Liver (tissue), 9 donors: ENCODE measurements around the gene ATP10A. TPM values are rescaled to one million over a fixed set of nuclear protein-coding genes. Genes with fewer than 3 reads are reported as not detected.

Experiments
- DNase-seq: peaks from one replicate; pipeline ENCODE4 v3.0.0-alpha.2; 2017; ENCODE audit warnings: low spot score
- H3K27ac ChIP-seq, 2 donors: one replicate each; pipeline ENCODE4 v1.7.0; 2013; ENCODE audit warnings: inconsistent platforms in 2 of 2, low read length in 2 of 2, control low read depth in 1 of 2, low read depth in 1 of 2, mild to moderate bottlenecking in 1 of 2
- H3K27me3 ChIP-seq, 4 donors: one replicate each; pipeline versions ENCODE4 v1.6.1 to v1.7.0; 2013; ENCODE audit warnings: low read length in 3 of 4, inconsistent platforms in 1 of 4, mild to moderate bottlenecking in 1 of 4, moderate library complexity in 1 of 4; ENCODE audit not compliant: control insufficient read depth in 4 of 4, insufficient read depth in 4 of 4
- H3K36me3 ChIP-seq, 4 donors: one replicate each; pipeline versions ENCODE4 v1.6.1 to v1.7.0; 2013; ENCODE audit warnings: low read length in 3 of 4, mild to moderate bottlenecking in 3 of 4, low read depth in 1 of 4, moderate library complexity in 1 of 4; ENCODE audit not compliant: control insufficient read depth in 4 of 4, insufficient read depth in 3 of 4
- H3K4me1 ChIP-seq, 4 donors: one replicate each; pipeline versions ENCODE4 v1.6.1 to v1.7.0; 2013; ENCODE audit warnings: low read length in 3 of 4, mild to moderate bottlenecking in 3 of 4, moderate library complexity in 1 of 4; ENCODE audit not compliant: control insufficient read depth in 4 of 4, insufficient read depth in 4 of 4
- H3K4me3 ChIP-seq, 3 donors: one replicate each; pipeline versions ENCODE4 v1.6.1 to v1.7.0; 2013; ENCODE audit warnings: low read length in 3 of 3, control low read depth in 1 of 3, low read depth in 1 of 3, mild to moderate bottlenecking in 1 of 3
- H3K9ac ChIP-seq, 2 donors: one replicate each; pipeline ENCODE4 v1.7.0; 2013; ENCODE audit warnings: low read length in 2 of 2, mild to moderate bottlenecking in 2 of 2, moderate library complexity in 2 of 2, control low read depth in 1 of 2, low read depth in 1 of 2
- H3K9me3 ChIP-seq, 4 donors: one replicate each; pipeline versions ENCODE4 v1.6.1 to v1.7.0; 2013; ENCODE audit warnings: low read length in 3 of 4; ENCODE audit not compliant: control insufficient read depth in 4 of 4
- FOXA1 ChIP-seq: IDR thresholded peaks from 2 replicates; pipeline ENCODE4 v1.6.1; 2016; ENCODE audit warnings: antibody characterized with exemption
- FOXA2 ChIP-seq: IDR thresholded peaks from 2 replicates; pipeline ENCODE4 v1.6.1; 2016; ENCODE audit warnings: antibody characterized with exemption
- HNF4A ChIP-seq, 2 donors: conservative IDR thresholded peaks; 2 replicates each; pipeline ENCODE4 v1.6.1; 2016; ENCODE audit warnings: antibody characterized with exemption in 2 of 2, mild to moderate bottlenecking in 2 of 2
- HNF4G ChIP-seq: IDR thresholded peaks from 2 replicates; pipeline ENCODE4 v1.6.1; 2016; ENCODE audit warnings: antibody characterized with exemption
- JUND ChIP-seq, 2 donors: IDR thresholded peaks; 2 replicates each; pipeline ENCODE4 v1.6.1; 2016; ENCODE audit warnings: antibody characterized with exemption in 2 of 2
- NR2F2 ChIP-seq: IDR thresholded peaks from 2 replicates; pipeline ENCODE4 v1.6.1; 2016; ENCODE audit warnings: antibody characterized with exemption
- RAD21 ChIP-seq, 2 donors: IDR thresholded peaks; 2 replicates each; pipeline ENCODE4 v1.6.1; 2016; ENCODE audit warnings: antibody characterized with exemption in 2 of 2, mild to moderate bottlenecking in 2 of 2
- RXRA ChIP-seq, 2 donors: IDR thresholded peaks; 2 replicates each; pipeline ENCODE4 v1.6.1; 2017 to 2018; ENCODE audit warnings: antibody characterized with exemption in 2 of 2, mild to moderate bottlenecking in 1 of 2
- SP1 ChIP-seq: IDR thresholded peaks from 2 replicates; pipeline ENCODE4 v1.6.1; 2018; ENCODE audit warnings: antibody characterized with exemption, mild to moderate bottlenecking
- TAF1 ChIP-seq: conservative IDR thresholded peaks from 2 replicates; pipeline ENCODE4 v1.6.1; 2016; ENCODE audit warnings: antibody characterized with exemption, mild to moderate bottlenecking
- WGBS: extraction: QIAGEN DNeasy Blood & Tissue Kit; methylation state at CpG from one replicate; pipeline ENCODE4 v1.1.7; 2013; 5-methylcytosine and 5-hydroxymethylcytosine counted together
- polyA plus RNA-seq, 2 donors: library from polyadenylated mRNA; stranded (reverse) in 1 of 2; unstranded in 1 of 2; fragments of 200-250 nt in 1 of 2; fragments of >200 nt in 1 of 2; fragmentation: Nextera tagmentation in 1 of 2; extraction: Ambion mirVana in 1 of 2; gene quantifications; one replicate each; pipeline versions ENCODE4 v1.2.1 to v1.2.3, GENCODE V29; 2013 to 2015
- total RNA-seq, 2 donors: library from RNA; depleted of rRNA; stranded (reverse); fragments of >200 nt; gene quantifications; one replicate each; pipeline ENCODE4 v1.2.3, GENCODE V29; 2014
- TF ChIP-seq, protein P1 (sequence below): fragments of 150-350 bp; IDR thresholded peaks from 2 replicates; pipeline ENCODE4 v1.5.1; 2017; ENCODE audit warnings: improper control_type of control experiment, low read depth, low read length; ENCODE audit not compliant: missing input control
- TF ChIP-seq, protein P2 (sequence below): IDR thresholded peaks from 2 replicates; pipeline ENCODE4 v1.6.1; 2016; ENCODE audit warnings: antibody characterized with exemption, mild to moderate bottlenecking
- donor health status: healthy.
- donor health status: healthy.
- donor health status: healthy.
- donor health status: healthy.
- donor health status: healthy.

Gene ATP10A
- total and polyA plus RNA-seq, 4 donors = 0.22 to 1.8 (median 0.39) TPM

DNA sequence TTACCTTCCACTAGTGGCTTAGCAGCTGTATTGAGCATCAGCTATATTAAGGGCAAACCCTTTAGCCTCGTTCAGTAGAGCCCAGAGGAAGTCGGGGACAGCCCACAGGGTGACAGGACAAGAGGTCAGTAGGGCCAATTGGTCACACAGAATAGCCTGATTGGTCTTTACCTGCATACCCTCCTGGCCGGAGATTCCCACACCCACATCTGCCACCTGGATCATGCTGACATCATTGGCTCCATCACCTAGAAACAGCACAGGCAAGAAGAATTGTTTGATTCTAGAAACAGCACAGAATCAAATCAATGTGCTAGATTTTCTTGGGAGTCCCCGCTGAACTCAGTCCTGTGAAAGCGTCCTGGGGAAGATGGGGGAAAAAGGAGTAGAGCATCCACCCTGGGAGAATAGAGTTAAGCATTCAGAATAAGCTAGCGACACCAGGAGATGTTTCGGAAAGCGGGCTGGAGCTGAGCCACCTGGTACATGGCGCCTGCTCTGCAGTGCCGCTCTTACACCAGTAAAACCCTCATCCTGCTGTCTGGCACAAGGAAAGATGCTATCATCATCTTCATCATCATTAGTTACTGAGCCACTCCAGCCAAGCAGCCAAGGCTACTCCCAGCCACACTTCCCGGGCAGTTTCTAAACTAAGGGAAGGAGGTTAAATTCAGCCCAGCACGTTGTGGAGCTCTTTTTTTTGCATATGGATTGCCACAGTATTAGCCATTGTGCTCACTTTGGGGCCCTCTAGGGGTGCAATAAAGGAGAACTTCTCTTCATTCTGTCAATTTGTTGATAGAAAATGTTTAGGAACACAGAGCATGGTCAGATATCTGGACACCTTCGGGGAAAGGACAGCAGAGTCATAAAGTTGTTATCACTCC, 171.3 kb downstream of the ATP10A start:
- 66% methylated on average over 13 of the region's 13 CpGs for WGBS
- no peak overlapping the region for H3K27ac ChIP-seq
- no peaks in the 10 kb centered on the region for H3K27me3 ChIP-seq
- no peak overlapping the region for H3K9ac ChIP-seq
- H3K4me3 ChIP-seq = no peak overlapping the region
- H3K36me3 ChIP-seq = no peaks in the 10 kb centered on the region
- H3K4me1 ChIP-seq = no peaks in the 10 kb centered on the region
- TF ChIP-seq FOXA1 = no peak
- peak; percentile 16 to 32 for TF ChIP-seq RAD21 (IDR thresholded peaks at IDR 0.05)
- no peak for DNase-seq
- H3K9me3 ChIP-seq = no peaks in the 10 kb centered on the region

DNA sequence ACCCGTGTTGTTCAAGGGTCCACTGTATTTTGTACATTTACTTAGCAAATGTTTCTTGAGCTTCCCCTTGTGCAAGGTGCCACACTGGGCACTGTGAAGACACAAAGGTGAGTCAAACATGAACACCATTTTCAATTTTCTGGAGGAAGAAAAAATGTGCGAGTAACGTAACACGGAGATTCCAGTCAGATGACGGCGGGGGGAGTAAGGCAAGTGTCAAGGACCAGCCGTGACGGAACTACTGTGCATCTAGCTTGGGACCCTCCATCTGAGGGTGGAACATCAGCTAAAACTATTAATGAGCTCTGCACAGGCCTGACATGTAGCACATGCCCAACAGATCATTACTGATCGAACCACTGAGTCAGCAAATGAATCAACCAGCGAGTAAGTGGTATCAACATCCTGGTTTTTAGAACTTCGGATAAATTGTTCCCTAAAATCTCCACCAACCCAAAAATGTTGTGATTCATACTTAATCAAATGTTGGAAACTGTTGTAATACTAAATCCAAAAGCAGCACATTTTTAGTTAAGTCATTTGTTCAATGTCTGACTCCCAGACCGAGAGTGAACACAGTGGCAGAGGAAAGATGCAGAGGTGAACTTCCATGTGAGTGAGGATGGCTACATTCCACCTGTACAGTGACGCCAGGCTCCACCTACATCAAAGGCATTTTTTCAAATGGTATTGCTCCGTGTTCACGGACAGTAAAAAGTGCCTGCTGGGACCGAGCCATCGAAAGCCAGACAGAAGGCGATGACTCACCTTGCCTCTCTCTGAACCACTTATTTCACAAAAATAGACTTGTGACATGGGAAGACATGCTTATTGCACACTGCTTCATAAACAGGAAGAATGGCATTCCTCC, 172.2 kb downstream of the ATP10A start:
- no peaks in the 10 kb centered on the region for H3K27me3 ChIP-seq
- H3K4me1 ChIP-seq = no peaks in the 10 kb centered on the region
- 82% methylated on average over 18 of the region's 18 CpGs for WGBS
- no peak overlapping the region for H3K4me3 ChIP-seq
- H3K9me3 ChIP-seq = no peaks in the 10 kb centered on the region
- DNase-seq = no peak
- TF ChIP-seq SP1 (no peak), FOXA2 (no peak), TAF1 (no peak), HNF4A (conservative IDR thresholded peaks at IDR 0.05) (no peak), FOXA1 (no peak), JUND (IDR thresholded peaks at IDR 0.05) (no peak)
- TF ChIP-seq, protein P1, sequence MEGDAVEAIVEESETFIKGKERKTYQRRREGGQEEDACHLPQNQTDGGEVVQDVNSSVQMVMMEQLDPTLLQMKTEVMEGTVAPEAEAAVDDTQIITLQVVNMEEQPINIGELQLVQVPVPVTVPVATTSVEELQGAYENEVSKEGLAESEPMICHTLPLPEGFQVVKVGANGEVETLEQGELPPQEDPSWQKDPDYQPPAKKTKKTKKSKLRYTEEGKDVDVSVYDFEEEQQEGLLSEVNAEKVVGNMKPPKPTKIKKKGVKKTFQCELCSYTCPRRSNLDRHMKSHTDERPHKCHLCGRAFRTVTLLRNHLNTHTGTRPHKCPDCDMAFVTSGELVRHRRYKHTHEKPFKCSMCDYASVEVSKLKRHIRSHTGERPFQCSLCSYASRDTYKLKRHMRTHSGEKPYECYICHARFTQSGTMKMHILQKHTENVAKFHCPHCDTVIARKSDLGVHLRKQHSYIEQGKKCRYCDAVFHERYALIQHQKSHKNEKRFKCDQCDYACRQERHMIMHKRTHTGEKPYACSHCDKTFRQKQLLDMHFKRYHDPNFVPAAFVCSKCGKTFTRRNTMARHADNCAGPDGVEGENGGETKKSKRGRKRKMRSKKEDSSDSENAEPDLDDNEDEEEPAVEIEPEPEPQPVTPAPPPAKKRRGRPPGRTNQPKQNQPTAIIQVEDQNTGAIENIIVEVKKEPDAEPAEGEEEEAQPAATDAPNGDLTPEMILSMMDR = no peak
- TF ChIP-seq, protein P2, sequence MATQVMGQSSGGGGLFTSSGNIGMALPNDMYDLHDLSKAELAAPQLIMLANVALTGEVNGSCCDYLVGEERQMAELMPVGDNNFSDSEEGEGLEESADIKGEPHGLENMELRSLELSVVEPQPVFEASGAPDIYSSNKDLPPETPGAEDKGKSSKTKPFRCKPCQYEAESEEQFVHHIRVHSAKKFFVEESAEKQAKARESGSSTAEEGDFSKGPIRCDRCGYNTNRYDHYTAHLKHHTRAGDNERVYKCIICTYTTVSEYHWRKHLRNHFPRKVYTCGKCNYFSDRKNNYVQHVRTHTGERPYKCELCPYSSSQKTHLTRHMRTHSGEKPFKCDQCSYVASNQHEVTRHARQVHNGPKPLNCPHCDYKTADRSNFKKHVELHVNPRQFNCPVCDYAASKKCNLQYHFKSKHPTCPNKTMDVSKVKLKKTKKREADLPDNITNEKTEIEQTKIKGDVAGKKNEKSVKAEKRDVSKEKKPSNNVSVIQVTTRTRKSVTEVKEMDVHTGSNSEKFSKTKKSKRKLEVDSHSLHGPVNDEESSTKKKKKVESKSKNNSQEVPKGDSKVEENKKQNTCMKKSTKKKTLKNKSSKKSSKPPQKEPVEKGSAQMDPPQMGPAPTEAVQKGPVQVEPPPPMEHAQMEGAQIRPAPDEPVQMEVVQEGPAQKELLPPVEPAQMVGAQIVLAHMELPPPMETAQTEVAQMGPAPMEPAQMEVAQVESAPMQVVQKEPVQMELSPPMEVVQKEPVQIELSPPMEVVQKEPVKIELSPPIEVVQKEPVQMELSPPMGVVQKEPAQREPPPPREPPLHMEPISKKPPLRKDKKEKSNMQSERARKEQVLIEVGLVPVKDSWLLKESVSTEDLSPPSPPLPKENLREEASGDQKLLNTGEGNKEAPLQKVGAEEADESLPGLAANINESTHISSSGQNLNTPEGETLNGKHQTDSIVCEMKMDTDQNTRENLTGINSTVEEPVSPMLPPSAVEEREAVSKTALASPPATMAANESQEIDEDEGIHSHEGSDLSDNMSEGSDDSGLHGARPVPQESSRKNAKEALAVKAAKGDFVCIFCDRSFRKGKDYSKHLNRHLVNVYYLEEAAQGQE = no peak
- H3K27ac ChIP-seq = no peak overlapping the region
- H3K9ac ChIP-seq = no peak overlapping the region
- no peaks in the 10 kb centered on the region for H3K36me3 ChIP-seq

DNA sequence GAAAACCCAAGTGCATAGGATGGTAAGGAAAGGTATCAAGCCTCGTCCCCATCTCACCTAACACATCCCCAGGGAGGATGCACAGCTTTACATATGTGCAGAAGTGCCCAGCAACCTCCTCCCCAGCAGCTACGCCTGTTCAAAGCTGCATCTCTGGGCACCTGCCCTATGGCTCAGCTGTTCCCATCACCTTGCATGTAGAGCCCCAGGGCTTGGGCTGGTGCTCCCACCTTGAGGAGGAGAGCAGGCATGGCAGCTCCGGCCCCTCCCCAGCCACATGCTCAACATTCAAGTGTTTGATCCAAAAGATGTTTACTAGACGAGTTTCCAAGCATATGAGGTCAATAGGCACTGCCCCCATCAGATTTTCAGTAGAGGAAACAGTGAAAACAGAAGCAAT, 173.5 kb downstream of the ATP10A start:
- TF ChIP-seq RXRA (IDR thresholded peaks at IDR 0.05) (no peak), NR2F2 (no peak), FOXA2 (no peak), FOXA1 (no peak), JUND (IDR thresholded peaks at IDR 0.05) (no peak), TAF1 (no peak), HNF4G (no peak)
- TF ChIP-seq, protein P2 = no peak
- Histone ChIP-seq H3K27ac (no peak overlapping the region), H3K4me3 (no peak overlapping the region), H3K9ac (no peak overlapping the region), H3K4me1 (no peaks in the 10 kb centered on the region), H3K9me3 (no peaks in the 10 kb centered on the region), H3K36me3 (no peaks in the 10 kb centered on the region), H3K27me3 (no peaks in the 10 kb centered on the region)
- no peak for DNase-seq
- 55% methylated on average over 4 of the region's 4 CpGs for WGBS
